GM19395 (cell line): ENCODE results near the gene IGSF3.
"Not testable (repeated sequence)": the region's sequence is repeated elsewhere in the genome, so short reads cannot be mapped to it uniquely, and the experiment has no call there.

Experiments
- ATAC-seq: cut with Tn5 transposase; IDR thresholded peaks from one replicate; pipeline ENCODE4 v1.9.1; 2021; ENCODE audit warnings: mild to moderate bottlenecking, moderate library complexity; ENCODE audit not compliant: unreplicated experiment

Gene IGSF3

DNA sequence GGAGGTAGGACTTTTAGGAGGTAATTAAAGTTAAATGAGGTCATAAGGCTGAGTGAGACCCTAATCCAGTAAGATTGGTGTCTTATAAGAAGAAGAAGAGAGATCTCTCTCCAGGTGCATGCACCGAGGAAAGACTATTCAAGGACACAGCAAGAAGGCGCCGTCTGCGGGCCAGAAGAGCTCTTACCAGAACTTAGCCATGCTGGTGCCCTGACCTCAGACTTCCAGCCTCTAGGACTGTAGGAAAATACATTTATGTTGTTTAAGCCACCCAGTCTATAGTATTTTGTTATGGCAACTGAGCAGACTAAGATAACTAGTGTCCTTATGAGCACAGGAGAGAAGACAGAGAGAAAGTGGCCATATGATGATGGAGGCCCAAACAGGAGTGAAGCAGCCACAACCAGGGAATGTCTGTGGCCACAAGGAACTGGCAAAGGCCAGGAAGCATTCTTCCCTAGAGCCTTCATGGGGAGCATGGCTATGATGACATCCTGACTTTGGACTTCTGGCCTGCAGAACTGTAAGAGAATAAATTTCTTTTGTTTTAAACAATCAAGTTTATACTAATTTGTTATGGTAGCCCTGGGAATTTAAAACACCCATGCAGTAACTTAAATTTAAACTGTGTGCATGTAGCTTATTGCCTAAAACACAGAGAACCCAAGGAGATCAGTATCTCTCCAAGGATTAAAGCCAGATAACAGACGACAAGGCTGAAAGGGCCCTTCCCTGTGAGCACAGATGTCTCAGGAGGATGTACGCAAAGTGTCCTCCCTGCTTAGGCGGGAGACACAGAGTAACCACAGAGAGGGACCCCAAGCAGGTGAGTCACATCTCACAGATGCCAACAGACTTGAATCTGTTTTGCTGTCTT lies 86.8 kb downstream of the IGSF3 start:
- no peak for ATAC-seq

DNA sequence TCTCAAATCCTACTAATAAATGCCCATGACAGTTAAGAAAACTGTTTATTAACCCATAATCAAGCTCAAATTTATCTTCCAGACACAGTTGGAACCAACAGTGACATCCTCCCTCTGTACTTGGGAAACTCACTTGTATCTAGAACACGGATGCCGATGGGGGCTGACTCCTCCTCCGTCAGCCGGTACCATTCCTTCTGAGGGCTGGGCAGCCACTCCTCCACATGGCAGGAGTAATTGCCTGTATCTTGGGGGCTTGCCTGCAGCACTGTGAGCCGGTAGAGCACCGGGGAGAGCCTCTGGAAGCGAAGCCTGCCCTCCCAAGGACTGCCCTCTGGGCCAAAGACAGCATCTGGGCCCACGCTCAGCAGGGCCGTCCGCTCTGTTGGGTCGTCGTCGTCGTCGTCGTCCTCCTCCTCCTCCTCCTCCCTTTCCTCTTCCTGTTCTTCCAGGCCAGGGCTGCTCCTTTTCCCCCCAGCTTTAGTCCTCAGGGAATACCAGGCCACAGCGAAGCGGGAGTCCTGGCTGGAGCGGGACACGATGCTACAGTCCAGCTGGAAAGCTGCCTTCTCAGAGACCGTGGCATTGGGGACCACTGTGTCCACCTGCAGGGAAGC lies 88.2 kb downstream of the IGSF3 start:
- no peak for ATAC-seq

GRCh38 chr1:116578581-116578980 lies 89.0 kb downstream of the IGSF3 start:
- no peak for ATAC-seq

- ATAC-seq: no peak
These were observed 89.7 kb downstream of the IGSF3 start for GRCh38 chr1:116577759-116578314.

DNA sequence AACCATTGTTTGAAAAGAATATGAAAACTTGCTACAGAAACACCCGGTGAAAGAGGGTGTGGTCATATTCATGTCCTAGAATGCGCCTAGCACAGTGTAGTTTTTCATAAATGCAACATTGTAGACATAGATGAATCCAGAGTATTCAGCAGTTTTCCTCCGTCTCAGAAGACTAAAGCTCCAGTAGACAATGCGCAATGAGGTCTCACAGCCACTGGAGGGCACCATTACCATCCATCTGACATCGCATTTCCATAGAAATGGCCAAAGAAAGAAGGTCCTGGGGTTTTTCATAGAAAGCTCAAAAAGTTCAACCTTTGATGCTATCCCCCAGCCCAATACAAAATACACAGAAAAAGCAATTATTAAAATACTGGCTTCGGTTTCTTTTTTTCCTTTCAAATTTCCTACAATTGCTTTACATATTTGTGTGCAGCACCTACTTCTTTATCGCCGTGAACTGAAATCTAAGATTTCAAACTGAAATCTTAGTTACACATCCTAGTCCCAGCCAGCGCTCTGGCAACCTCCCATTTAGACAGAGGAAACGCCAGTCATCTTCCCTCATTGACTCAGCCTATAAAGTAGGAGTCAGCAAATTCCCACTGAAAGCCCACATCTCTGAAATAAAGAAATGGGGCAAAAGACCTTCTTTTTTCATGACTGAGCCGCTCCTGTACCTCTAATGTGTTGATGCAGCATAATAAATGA lies 92.8 kb downstream of the IGSF3 start:
- ATAC-seq: no peak

- ATAC-seq: no peak
These were observed 94.0 kb downstream of the IGSF3 start for GRCh38 chr1:116573431-116574095.

GRCh38 chr1:116572771-116573430 lies 94.6 kb downstream of the IGSF3 start:
- no peak for ATAC-seq

DNA sequence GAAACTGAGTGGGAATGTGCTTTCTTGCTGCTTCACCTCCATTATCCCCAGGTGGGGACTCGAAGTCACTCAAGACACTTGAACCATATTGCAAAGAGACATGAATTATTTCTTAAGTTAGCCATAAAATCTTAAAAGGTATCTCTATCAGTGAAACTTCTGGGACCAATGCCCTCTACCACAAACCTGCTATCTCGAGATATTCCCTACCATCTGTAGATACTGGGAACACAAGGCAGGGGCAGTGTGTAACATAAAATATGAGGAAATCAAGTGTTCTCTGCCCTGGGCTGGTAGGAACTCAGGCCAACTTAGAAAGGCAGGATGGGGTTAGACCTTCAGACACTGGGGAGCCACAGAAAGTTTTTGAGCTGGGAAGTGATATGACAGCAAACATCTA lies 95.4 kb downstream of the IGSF3 start:
- no peak for ATAC-seq

- ATAC-seq: no peak
These were observed 96.2 kb downstream of the IGSF3 start for GRCh38 chr1:116571215-116571919.

GRCh38 chr1:116570358-116571214 lies 96.9 kb downstream of the IGSF3 start, which contains the start of gene CD58:
Gene CD58 (minus strand): TSS chr1:116571026. CDS start chr1:116570972, 54 bp downstream.
- peak; percentile 56 for ATAC-seq

- ATAC-seq: peak; percentile 21
These were observed 97.7 kb downstream of the IGSF3 start for GRCh38 chr1:116569776-116570357.

DNA sequence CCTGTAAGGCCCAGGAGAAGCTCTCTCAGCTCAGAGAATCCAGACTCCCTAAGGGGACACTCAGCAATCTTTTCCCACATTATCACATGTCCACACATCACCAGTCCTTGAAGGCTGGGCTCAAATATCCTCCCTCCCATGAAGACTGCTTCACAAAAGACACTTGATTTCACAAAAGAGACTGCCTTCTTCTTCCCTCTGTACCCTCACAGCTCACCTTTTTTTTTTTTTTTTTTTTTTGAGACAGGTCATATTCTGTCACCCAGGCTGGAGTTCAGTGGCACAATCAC lies 98.2 kb downstream of the IGSF3 start:
- no peak for ATAC-seq

GRCh38 chr1:116568662-116569380 lies 98.7 kb downstream of the IGSF3 start:
- ATAC-seq: no peak

GRCh38 chr1:116567790-116568661 lies 99.5 kb downstream of the IGSF3 start:
- no peak for ATAC-seq

DNA sequence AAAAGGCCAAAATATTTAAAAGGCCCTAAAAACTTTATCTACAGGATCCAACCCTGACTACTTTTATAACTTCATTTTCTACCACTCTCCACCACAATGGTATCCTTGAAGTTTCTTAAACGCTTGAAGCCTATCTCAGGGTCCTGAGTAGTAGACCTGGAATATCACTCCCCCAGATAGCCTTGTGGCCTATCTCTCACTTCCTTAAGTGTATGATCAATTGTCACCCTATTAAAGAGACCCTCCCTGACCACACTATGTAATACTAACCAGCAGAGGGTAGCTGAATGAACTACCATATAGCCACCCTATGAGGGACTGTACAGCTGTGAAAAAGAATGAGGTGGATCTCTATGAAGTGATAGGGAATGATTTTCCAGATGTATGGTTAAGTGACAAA lies 102.3 kb downstream of the IGSF3 start:
- ATAC-seq: no peak

DNA sequence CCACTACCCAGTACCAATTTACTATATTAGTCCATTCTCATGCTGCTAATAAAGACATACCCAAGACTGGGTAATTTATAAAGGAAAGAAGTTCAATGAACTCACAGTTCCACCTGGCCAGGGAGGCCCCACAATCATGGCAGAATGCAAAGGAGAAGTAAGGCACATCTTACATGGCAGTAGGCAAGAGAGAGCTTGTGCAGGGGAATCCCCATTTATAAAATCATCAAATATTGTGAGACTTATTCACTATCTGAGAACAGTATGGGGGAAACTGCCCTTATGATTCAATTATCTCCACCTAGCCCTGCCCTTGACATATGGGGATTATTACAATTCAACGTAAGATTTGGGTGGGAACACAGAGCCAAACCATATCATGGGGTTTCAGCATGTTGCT lies 103.1 kb downstream of the IGSF3 start:
- ATAC-seq: no peak

DNA sequence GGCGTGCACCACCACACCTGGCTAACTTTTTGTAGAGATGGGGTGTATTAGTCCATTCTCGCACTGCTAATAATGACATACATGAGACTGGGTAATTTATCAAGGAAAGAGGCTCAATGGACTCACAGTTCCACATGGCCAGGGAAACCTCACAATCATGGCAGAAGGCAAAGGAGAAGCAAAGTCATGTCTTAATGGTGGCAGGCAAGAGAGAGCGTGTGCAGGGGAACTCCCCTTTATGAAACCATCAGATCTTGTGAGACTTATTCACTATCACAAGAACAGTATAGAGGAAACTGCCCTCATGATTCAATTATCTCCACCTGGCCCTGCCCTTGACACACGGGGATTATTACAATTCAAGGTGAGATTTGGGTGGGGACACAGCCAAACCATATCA lies 105.1 kb downstream of the IGSF3 start:
- ATAC-seq: not testable (repeated sequence)
